OCI-LY1 (cell line): ENCODE results near the gene SEPTIN10.

Experiments used
- H2AFZ ChIP-seq: fragments of 200-600 bp; sonication (generic), shearing (Covaris generic); 2 replicates; pipeline ENCODE4 v1.6.0; 2014; ENCODE audit warnings: antibody characterized with exemption, mild to moderate bottlenecking, low read length
- H3F3A ChIP-seq: fragments of 200-600 bp; sonication (generic), shearing (Covaris generic); 2 replicates; pipeline ENCODE4 v1.6.0; 2014; ENCODE audit warnings: mild to moderate bottlenecking, antibody characterized with exemption, low read length, moderate library complexity; ENCODE audit not compliant: insufficient read depth
- H3K27ac ChIP-seq: fragments of 200-600 bp; sonication (generic); 2 replicates; pipeline ENCODE4 v1.5.1; 2014; ENCODE audit warnings: low read length, mixed run types, mild to moderate bottlenecking, low read depth; ENCODE audit not compliant: poor library complexity, severe bottlenecking
- H3K27me3 ChIP-seq: fragments of 200-600 bp; sonication (generic); 2 replicates; pipeline ENCODE4 v1.6.0; 2014; ENCODE audit warnings: antibody characterized with exemption, mild to moderate bottlenecking, low read length, moderate library complexity; ENCODE audit not compliant: insufficient read depth
- H3K36me3 ChIP-seq: fragments of 200-600 bp; sonication (generic); 2 replicates; pipeline ENCODE4 v1.6.1; 2014; ENCODE audit warnings: mild to moderate bottlenecking, antibody characterized with exemption, low read length, moderate library complexity, mixed read lengths; ENCODE audit not compliant: insufficient read depth
- H3K4me1 ChIP-seq: fragments of 200-600 bp; sonication (generic); 2 replicates; pipeline ENCODE4 v1.5.1; 2014; ENCODE audit warnings: mild to moderate bottlenecking, low read length, moderate library complexity; ENCODE audit not compliant: insufficient read depth, severe bottlenecking
- H3K4me2 ChIP-seq: fragments of 200-600 bp; sonication (generic), shearing (Covaris generic); 2 replicates; pipeline ENCODE4 v1.6.1; 2014; ENCODE audit warnings: low read length
- H3K4me3 ChIP-seq: fragments of 200-600 bp; sonication (generic); 2 replicates; pipeline ENCODE4 v1.5.1; 2014; ENCODE audit warnings: low read length, low read depth, mild to moderate bottlenecking, mixed read lengths; ENCODE audit not compliant: poor library complexity, severe bottlenecking
- H3K79me2 ChIP-seq: fragments of 200-600 bp; shearing (Covaris generic); 2 replicates; pipeline ENCODE4 v1.6.1; 2016; ENCODE audit warnings: mixed run types, low read length, mixed read lengths; ENCODE audit not compliant: insufficient read depth
- H3K9ac ChIP-seq: fragments of 200-600 bp; sonication (generic), shearing (Covaris generic); 2 replicates; pipeline ENCODE4 v1.6.1; 2014; ENCODE audit warnings: mild to moderate bottlenecking, low read length, mixed read lengths
- H3K9me2 ChIP-seq: fragments of 200-600 bp; sonication (generic), shearing (Covaris generic); 2 replicates; pipeline ENCODE4 v1.6.1; 2014; ENCODE audit warnings: low read depth, mild to moderate bottlenecking, low read length, mixed read lengths
- H3K9me3 ChIP-seq: fragments of 200-600 bp; shearing (Covaris generic); 2 replicates; pipeline ENCODE4 v1.6.1; 2014; ENCODE audit warnings: low read length, mixed read lengths
- H4K20me1 ChIP-seq: fragments of 200-600 bp; sonication (generic), shearing (Covaris generic); 2 replicates; pipeline ENCODE4 v1.6.0; 2016; ENCODE audit warnings: mild to moderate bottlenecking, low read length; ENCODE audit not compliant: insufficient read depth
- EZH2 ChIP-seq: fragments of 200-600 bp; sonication (generic), shearing (Covaris generic); IDR thresholded peaks from 2 replicates; pipeline ENCODE4 v1.8.0; 2017; ENCODE audit warnings: borderline replicate concordance, mixed run types, mild to moderate bottlenecking, antibody characterized with exemption, low read length, moderate library complexity, mixed read lengths
- TF ChIP-seq, protein P1 (sequence below): fragments of 200-600 bp; sonication (generic), shearing (Covaris generic); IDR thresholded peaks from 2 replicates; pipeline ENCODE4 v1.5.1; 2017; ENCODE audit warnings: mild to moderate bottlenecking, antibody characterized with exemption, low read length, moderate library complexity, mixed read lengths

SEPTIN10 gene

DNA sequence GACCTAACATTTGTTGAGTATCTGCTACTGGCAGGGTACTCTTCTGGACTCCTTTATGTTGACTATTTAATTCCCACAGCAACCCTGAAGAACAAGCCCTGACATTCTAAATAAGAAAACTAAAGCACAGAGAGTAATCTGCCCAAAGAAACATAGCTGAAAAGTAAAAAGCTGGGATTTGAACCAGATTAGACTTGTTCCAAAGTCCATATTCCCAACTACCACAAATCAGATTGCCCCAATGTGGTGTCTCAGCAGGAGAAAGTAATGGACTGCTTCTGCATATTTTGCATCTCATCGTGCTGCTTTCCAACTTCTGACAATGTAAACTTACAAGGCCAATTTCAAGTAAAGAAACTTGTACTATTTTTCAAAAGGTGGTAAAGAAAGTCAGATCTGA, 56.5 kb downstream of the SEPTIN10 start:
- no peaks in the 10 kb centered on the region for H3F3A ChIP-seq
- no peaks in the 10 kb centered on the region for H3K9me3 ChIP-seq
- TF ChIP-seq, protein P1, sequence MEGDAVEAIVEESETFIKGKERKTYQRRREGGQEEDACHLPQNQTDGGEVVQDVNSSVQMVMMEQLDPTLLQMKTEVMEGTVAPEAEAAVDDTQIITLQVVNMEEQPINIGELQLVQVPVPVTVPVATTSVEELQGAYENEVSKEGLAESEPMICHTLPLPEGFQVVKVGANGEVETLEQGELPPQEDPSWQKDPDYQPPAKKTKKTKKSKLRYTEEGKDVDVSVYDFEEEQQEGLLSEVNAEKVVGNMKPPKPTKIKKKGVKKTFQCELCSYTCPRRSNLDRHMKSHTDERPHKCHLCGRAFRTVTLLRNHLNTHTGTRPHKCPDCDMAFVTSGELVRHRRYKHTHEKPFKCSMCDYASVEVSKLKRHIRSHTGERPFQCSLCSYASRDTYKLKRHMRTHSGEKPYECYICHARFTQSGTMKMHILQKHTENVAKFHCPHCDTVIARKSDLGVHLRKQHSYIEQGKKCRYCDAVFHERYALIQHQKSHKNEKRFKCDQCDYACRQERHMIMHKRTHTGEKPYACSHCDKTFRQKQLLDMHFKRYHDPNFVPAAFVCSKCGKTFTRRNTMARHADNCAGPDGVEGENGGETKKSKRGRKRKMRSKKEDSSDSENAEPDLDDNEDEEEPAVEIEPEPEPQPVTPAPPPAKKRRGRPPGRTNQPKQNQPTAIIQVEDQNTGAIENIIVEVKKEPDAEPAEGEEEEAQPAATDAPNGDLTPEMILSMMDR = no peak
- TF ChIP-seq EZH2 = no peak
- H3K4me2 ChIP-seq = no peak overlapping the region
- no peak overlapping the region for H3K27ac ChIP-seq
- H3K9me2 ChIP-seq = no peaks in the 10 kb centered on the region
- H3K4me1 ChIP-seq = no peaks in the 10 kb centered on the region
- H3K27me3 ChIP-seq = no peaks in the 10 kb centered on the region
- H2AFZ ChIP-seq = no peak overlapping the region
- H3K36me3 ChIP-seq = no peaks in the 10 kb centered on the region
- no peaks in the 10 kb centered on the region for H4K20me1 ChIP-seq
- no peak overlapping the region for H3K9ac ChIP-seq
- no peaks in the 10 kb centered on the region for H3K79me2 ChIP-seq
- H3K4me3 ChIP-seq = no peak overlapping the region

DNA sequence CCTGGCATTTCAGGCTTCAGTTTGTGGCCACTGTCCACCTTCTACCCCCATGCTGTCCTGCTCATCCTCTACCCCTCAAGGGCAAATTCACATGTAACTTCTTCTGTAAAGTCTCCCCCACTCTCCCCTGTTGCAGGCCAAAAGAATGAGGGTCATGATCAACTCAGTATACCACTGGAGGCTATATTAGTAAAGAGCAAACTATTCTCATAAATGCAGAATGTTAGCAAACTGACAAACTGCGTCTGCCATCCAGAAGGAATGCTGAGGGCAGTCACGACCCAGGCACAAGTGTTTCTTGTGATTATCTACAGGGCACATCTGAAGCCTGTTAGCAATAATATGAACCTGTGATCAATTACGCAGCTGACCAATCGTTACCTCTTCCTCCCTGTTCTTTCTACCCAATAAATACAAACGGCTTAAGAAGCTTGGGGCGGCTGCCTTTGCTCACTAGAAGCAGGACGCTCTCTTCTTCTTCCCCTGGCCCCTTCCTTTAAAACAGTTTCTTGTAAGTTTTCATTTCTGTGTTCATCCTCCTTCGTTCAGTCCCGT, 58.3 kb downstream of the SEPTIN10 start:
- no peaks in the 10 kb centered on the region for H4K20me1 ChIP-seq
- no peaks in the 10 kb centered on the region for H3K9me2 ChIP-seq
- no peaks in the 10 kb centered on the region for H3K36me3 ChIP-seq
- no peaks in the 10 kb centered on the region for H3F3A ChIP-seq
- H3K79me2 ChIP-seq = no peaks in the 10 kb centered on the region
- no peak overlapping the region for H3K9ac ChIP-seq
- H3K27me3 ChIP-seq = no peaks in the 10 kb centered on the region
- no peak for TF ChIP-seq EZH2
- TF ChIP-seq, protein P1 = no peak
- H3K4me2 ChIP-seq = no peak overlapping the region
- no peaks in the 10 kb centered on the region for H3K4me1 ChIP-seq
- H2AFZ ChIP-seq = no peak overlapping the region
- H3K9me3 ChIP-seq = no peaks in the 10 kb centered on the region
- no peak overlapping the region for H3K4me3 ChIP-seq
- no peak overlapping the region for H3K27ac ChIP-seq

DNA sequence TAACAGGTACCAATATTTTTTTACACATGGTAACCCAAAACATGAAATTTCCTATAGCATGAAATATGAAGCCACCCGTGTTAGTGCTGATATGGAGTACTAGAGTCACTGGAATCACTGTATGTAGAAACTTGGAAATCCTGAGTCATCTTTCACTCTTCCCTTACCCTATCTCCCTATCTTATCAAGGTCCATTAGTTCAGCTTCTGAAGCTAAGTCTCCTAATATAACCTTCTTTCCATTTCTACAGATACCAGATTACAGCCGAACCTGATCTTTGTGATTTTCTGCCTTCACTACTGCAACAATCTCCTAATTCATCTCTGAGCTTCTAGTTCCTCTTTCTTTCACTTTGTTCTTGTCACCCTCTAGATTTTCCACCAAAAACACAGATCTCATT, 59.0 kb downstream of the SEPTIN10 start:
- Histone ChIP-seq H3K27ac (no peak overlapping the region), H3F3A (no peaks in the 10 kb centered on the region), H3K4me2 (no peak overlapping the region), H3K4me3 (no peak overlapping the region), H3K4me1 (no peaks in the 10 kb centered on the region), H3K36me3 (no peaks in the 10 kb centered on the region), H4K20me1 (no peaks in the 10 kb centered on the region), H3K9ac (no peak overlapping the region), H3K9me3 (no peaks in the 10 kb centered on the region), H3K27me3 (no peaks in the 10 kb centered on the region), H3K79me2 (no peaks in the 10 kb centered on the region), H2AFZ (no peak overlapping the region), H3K9me2 (no peaks in the 10 kb centered on the region)
- TF ChIP-seq, protein P1 = no peak
- TF ChIP-seq EZH2 = no peak
